BLaER1 treated with 17β-estradiol and CSF1 and Interleukin-3, amounts not matched to agents 10 nM and 100 nM (cell line): ENCODE data around the gene WDR70.

ENCODE experiments used
- H3K27ac ChIP-seq, 11 experiments: shearing (Covaris generic); formaldehyde crosslinking; 2 replicates each; pipeline ENCODE4 v1.8.1; 2022
- H3K27me3 ChIP-seq, 11 experiments: shearing (Covaris generic); formaldehyde crosslinking; 2 replicates each; pipeline ENCODE4 v1.8.1; 2022
- H3K36me3 ChIP-seq, 11 experiments: shearing (Covaris generic); formaldehyde crosslinking; 2 replicates each; pipeline ENCODE4 v1.8.1; 2022
- H3K4me1 ChIP-seq, 10 experiments: shearing (Covaris generic); formaldehyde crosslinking; 2 replicates each; pipeline ENCODE4 v1.8.1; 2022
- H3K4me2 ChIP-seq, 11 experiments: shearing (Covaris generic); formaldehyde crosslinking; 2 replicates each; pipeline ENCODE4 v1.8.1; 2022
- H3K4me3 ChIP-seq, 10 experiments: shearing (Covaris generic); formaldehyde crosslinking; 2 replicates each; pipeline ENCODE4 v1.8.1; 2022
- H3K9ac ChIP-seq, 11 experiments: shearing (Covaris generic); formaldehyde crosslinking; 2 replicates each; pipeline ENCODE4 v1.8.1; 2022
- H3K9me3 ChIP-seq, 11 experiments: shearing (Covaris generic); formaldehyde crosslinking; replicated peaks in 1 of 11; 2 replicates each; pipeline ENCODE4 v1.8.1; 2022
- H4K20me1 ChIP-seq, 11 experiments: shearing (Covaris generic); formaldehyde crosslinking; 2 replicates each; pipeline ENCODE4 v1.8.1; 2022
- Cebpa-rat ChIP-seq, 11 experiments: shearing (Covaris generic); IDR thresholded peaks; 2 replicates each; pipeline ENCODE4 v1.8.1; 2022

Gene WDR70

DNA sequence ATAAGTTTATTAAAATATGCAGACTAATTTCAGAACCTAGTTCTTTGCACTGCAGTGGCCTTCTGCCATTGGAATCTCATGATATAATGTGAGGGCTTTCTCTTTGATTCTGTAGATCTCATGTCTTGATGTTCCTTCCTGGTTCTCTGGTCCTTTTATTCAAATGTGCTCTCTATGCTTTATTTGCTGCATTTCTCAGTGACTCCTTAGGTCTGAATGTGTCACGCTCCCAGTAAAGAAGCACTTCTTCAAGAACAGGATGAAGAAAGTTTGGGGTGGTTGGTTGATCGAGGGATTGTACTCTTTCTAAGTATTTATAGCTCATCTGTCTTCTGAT is 338.1 kb downstream of the WDR70 start:
- no peak overlapping the region for H3K9ac ChIP-seq
- peaks cover 16 to 67% (median 57%) of the 10 kb centered on the region in 10 experiments for H3K4me1 ChIP-seq
- peak overlapping the region in 5 of 11 experiments; percentile 1 to 89 (median 51); a peak in 9 of 22 replicates for H3K4me2 ChIP-seq
- H3K36me3 ChIP-seq: peaks cover 0 to 15% (median 3%) of the 10 kb centered on the region in 11 experiments; a peak in 4 of 22 replicates
- H4K20me1 ChIP-seq: no peaks in the 10 kb centered on the region
- H3K9me3 ChIP-seq: no peaks in the 10 kb centered on the region
- peak overlapping the region in 6 of 11 experiments; percentile 3 to 90 (median 20); a peak in 7 of 22 replicates for H3K27ac ChIP-seq
- H3K27me3 ChIP-seq: no peaks in the 10 kb centered on the region; a peak in 1 of 22 replicates
- no peak for TF ChIP-seq Cebpa-rat (IDR thresholded peaks at IDR 0.05)
- H3K4me3 ChIP-seq: no peak overlapping the region

DNA sequence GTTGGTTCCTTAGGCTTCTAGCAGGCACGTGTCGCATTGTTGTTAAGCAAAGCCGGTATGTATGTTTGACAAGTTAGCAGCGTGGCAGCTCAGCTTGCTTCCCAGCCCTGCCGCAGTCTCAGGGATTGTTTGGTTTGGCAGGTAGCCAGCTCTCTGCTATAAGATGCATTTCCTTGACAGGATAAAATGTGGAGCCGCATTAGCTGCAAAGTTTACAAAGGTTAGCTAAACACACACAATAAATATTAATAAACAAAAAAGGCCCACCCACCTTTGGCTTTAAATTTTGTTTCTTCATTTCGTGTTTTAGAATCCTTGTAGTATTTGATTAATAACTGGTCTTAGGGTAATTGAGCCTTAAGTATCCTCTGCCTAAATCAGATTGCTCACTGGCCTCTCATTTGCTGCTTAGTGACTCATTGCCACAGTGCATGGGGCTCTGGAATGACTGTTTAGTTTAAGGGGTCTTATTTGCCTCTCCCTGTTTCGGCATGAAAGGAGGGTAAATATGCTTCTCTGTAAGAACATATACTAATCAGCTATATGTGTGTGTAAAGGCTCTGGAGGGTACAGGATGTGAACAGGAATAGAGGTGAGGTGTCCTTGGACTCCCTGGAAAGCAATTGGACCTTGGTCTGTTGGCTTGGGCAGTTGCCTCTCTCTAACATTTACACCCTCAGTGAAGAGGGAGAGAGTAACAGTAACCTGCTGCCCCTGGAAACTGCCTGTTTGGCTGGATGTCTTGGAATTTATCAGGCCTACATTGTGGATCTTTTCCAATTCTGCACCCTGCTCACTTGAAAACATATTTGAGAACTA is 338.7 kb downstream of the WDR70 start:
- H3K27ac ChIP-seq: peak overlapping the region in 7 of 11 experiments; percentile 3 to 90 (median 26); a peak in 8 of 22 replicates

DNA sequence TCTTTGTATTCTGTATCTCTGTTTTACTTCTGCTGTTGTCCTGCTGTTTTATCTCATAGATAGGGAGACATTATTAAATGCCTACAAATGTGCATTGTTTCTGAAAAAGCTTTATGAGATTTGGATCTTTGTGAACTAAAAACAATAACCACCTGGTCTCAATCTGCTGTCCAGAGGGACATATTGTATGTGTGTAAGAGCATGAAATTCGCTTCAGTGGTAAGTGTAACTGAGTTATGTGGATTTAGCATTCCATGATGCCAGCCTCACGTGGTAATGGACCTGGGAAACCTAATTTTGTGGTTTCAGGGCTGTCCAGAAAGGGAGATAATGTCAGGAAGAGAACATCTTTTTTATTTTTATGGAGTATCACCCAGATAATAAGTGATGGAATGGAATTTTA is 341.4 kb downstream of the WDR70 start:
- peaks cover 0 to 4% (median 0%) of the 10 kb centered on the region in 11 experiments; a peak in 1 of 22 replicates for H3K27me3 ChIP-seq
- peak overlapping the region in 10 of 11 experiments; percentile 67 to 98 (median 91); a peak in 20 of 22 replicates for H3K27ac ChIP-seq
- H3K9me3 ChIP-seq: no peaks in the 10 kb centered on the region
- H3K4me1 ChIP-seq: peaks cover 27 to 96% (median 86%) of the 10 kb centered on the region in 10 experiments
- peak overlapping the region; percentile 54 to 89 (median 81); a peak in 20 of 22 replicates for H3K4me2 ChIP-seq
- H3K36me3 ChIP-seq: peaks cover under 1 to 28% (median 12%) of the 10 kb centered on the region in 11 experiments; a peak in 12 of 22 replicates
- peak overlapping the region in 8 of 11 experiments; percentile 65 to 80 (median 78); a peak in 16 of 22 replicates for H3K9ac ChIP-seq
- no peak for TF ChIP-seq Cebpa-rat (IDR thresholded peaks at IDR 0.05)
- peak overlapping the region in 3 of 10 experiments; percentile 1 to 39 (median 34); a peak in 1 of 20 replicates for H3K4me3 ChIP-seq
- H4K20me1 ChIP-seq: no peaks in the 10 kb centered on the region

More for the DNA sequence above, 338.7 kb downstream of the WDR70 start:
- no peaks in the 10 kb centered on the region for H4K20me1 ChIP-seq
- no peaks in the 10 kb centered on the region; a peak in 1 of 22 replicates for H3K27me3 ChIP-seq
- H3K4me3 ChIP-seq: no peak overlapping the region
- H3K4me1 ChIP-seq: peaks cover 22 to 73% (median 62%) of the 10 kb centered on the region in 10 experiments
- no peaks in the 10 kb centered on the region for H3K9me3 ChIP-seq
- H3K4me2 ChIP-seq: peak overlapping the region in 5 of 11 experiments; percentile 1 to 89 (median 51); a peak in 9 of 22 replicates
- peaks cover 0 to 15% (median 3%) of the 10 kb centered on the region in 11 experiments; a peak in 4 of 22 replicates for H3K36me3 ChIP-seq
- TF ChIP-seq Cebpa-rat (IDR thresholded peaks at IDR 0.05): no peak
- no peak overlapping the region for H3K9ac ChIP-seq

GRCh38 chr5:37721447-37721871 is 342.3 kb downstream of the WDR70 start:
- Histone ChIP-seq H4K20me1 (no peaks in the 10 kb centered on the region), H3K27ac (peak overlapping the region in 10 of 11 experiments; percentile 67 to 98 (median 91); a peak in 20 of 22 replicates), H3K4me2 (peak overlapping the region; percentile 54 to 89 (median 81)), H3K36me3 (peaks cover 3 to 34% (median 12%) of the 10 kb centered on the region in 11 experiments; a peak in 13 of 22 replicates), H3K9me3 (no peaks in the 10 kb centered on the region), H3K9ac (peak overlapping the region; percentile 20 to 80 (median 77); a peak in 20 of 22 replicates), H3K27me3 (peaks cover 0 to 8% (median 0%) of the 10 kb centered on the region in 11 experiments; a peak in 1 of 22 replicates), H3K4me3 (peak overlapping the region in 9 of 10 experiments; percentile 7 to 39 (median 28); a peak in 11 of 20 replicates), H3K4me1 (peaks cover 27 to 100% (median 86%) of the 10 kb centered on the region in 10 experiments)
- TF ChIP-seq Cebpa-rat (IDR thresholded peaks at IDR 0.05): peak in 6 of 11 experiments; percentile 7 to 47 (median 36); a peak in 2 of 22 replicates

DNA sequence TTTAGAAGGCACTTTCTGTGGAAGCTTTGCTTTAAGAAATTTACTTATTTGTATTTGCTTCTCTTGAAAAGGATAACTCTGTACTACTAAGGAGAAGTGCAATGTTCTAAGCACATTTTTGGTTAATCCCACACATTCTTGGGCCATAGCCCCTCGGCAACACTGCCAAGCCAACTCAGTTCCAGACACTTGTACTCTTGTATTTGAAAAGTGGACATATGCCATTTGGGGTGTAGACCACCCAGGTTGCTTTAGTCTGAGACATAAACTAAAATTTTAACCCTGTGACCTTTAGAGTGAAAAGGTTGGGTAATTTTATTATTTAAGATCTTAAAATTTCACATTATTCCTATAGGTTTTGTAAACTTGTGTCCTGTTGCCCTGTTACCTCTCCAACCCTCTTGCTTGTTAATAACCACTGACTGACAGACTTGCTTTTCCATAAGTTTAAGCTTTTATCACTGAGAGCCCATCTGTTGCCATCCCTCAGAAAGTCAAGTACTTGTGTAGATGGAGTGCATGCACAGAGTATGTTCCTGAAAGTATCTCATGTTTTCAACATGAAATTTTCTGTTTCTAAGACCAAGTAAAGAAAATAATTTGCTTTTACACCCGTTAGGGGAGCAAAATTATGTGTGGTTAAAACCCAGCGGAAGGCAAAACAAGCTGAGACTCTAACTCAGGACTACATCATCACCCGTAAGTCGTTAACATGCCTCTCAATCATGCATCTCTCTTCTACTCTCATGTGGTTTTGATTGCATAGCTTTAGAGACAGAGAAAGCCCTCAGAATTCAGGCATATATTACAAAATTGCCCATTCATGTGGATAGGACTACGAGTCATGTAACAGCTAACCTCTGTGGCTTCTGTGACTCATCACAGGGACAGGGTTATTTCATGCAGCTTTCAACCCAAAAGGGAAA is 343.4 kb downstream of the WDR70 start:
- H3K9me3 ChIP-seq: no peaks in the 10 kb centered on the region; a peak in 1 of 22 replicates
- H4K20me1 ChIP-seq: no peaks in the 10 kb centered on the region
- H3K4me3 ChIP-seq: peak overlapping the region in 6 of 10 experiments; percentile 7 to 39 (median 30); a peak in 8 of 20 replicates
- peak overlapping the region in 10 of 11 experiments; percentile 35 to 80 (median 78); a peak in 19 of 22 replicates for H3K9ac ChIP-seq
- H3K27ac ChIP-seq: peak overlapping the region in 10 of 11 experiments; percentile 67 to 98 (median 91); a peak in 21 of 22 replicates
- peak overlapping the region; percentile 54 to 89 (median 81) for H3K4me2 ChIP-seq
- H3K4me1 ChIP-seq: peaks cover 27 to 97% (median 82%) of the 10 kb centered on the region in 10 experiments
- peaks cover 12 to 44% (median 22%) of the 10 kb centered on the region in 11 experiments for H3K36me3 ChIP-seq
- TF ChIP-seq Cebpa-rat (IDR thresholded peaks at IDR 0.05): peak in 9 of 11 experiments; percentile 62 to 94 (median 89); a peak in 17 of 22 replicates
- H3K27me3 ChIP-seq: peaks cover 0 to 12% (median 0%) of the 10 kb centered on the region in 11 experiments; a peak in 2 of 22 replicates

DNA sequence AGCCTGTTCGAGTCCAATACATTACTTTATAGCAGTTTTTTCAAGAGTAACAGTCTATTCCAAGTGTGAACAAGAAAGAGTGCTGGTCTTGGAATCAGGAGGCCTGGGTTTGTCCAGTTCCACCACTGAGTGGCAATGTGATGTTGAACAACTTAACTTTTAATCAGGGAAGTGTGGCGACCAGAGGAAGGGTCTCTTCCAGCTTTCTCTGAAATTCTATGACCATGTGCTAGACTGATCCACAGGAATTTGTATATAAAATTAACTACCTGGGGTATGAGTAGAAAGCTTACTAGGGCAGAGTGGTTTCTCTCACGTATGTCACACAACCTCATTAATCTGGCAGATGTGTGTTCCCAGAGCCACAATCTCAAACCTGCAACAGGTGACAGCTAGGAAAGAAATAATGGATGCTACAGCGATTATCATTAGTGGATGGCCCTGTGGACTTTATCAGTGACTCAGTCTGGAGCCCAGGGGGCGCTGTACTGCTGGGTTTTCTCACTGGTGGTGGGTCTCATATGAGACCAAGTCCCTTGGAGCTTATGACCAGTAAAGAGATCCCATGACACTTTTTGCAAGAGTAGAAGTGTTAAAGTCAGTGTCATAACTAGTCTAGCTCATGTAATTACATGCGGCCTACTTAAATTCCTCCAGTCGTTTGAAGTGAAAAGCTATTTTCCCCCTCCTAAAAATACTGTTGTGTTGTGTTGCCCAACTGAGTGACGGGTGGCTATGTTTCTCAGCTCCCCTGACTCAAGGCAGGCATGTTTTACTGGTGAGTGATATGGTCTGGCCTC is 344.2 kb downstream of the WDR70 start:
- Histone ChIP-seq H4K20me1 (no peaks in the 10 kb centered on the region), H3K4me1 (peaks cover 27 to 89% (median 73%) of the 10 kb centered on the region in 10 experiments), H3K9me3 (no peaks in the 10 kb centered on the region; a peak in 1 of 22 replicates), H3K36me3 (peaks cover 19 to 48% (median 30%) of the 10 kb centered on the region in 11 experiments), H3K9ac (peak overlapping the region in 9 of 11 experiments; percentile 64 to 80 (median 77); a peak in 17 of 22 replicates), H3K27me3 (peaks cover 0 to 14% (median 0%) of the 10 kb centered on the region in 11 experiments; a peak in 2 of 22 replicates), H3K27ac (peak overlapping the region in 9 of 11 experiments; percentile 75 to 98 (median 92); a peak in 19 of 22 replicates), H3K4me2 (peak overlapping the region; percentile 3 to 89 (median 81); a peak in 21 of 22 replicates), H3K4me3 (no peak overlapping the region)
- no peak; a peak in 1 of 22 replicates for TF ChIP-seq Cebpa-rat (IDR thresholded peaks at IDR 0.05)
